ENCODE measurements around the gene TAF1C.

DNA sequence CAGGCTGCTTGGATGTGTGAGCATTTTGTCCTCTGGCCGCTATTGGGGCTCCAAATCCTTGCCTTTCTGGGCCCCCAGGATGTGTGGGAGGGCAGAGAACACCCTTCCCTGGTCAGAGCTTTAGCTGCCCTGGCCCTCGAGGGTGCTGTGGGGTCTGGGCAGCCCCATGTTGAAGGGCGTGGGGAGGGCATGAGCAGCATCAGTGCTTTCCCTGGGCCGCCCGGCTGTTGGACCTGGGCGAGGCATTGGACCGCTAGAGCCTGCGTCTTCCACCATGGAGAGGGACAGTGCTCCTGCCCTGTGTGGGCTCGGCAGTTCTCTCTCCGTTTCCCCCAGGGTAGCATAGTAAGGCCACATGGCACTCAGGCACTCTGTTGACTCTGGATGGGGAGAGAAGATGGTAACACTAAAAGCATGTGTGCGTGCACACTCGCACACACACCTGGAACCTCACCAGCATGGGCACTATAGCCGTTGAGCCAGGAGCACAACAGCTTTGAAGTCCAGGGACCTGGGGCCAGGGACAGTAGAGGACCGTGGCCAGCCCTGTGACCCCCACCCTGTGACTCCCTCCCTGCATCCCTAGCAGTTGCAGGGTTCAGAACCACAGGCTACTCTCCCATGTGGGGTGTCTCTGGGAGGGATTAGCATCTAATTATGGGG lies 10.7 kb upstream of the TAF1C start:
- TF ChIP-seq, protein P1, sequence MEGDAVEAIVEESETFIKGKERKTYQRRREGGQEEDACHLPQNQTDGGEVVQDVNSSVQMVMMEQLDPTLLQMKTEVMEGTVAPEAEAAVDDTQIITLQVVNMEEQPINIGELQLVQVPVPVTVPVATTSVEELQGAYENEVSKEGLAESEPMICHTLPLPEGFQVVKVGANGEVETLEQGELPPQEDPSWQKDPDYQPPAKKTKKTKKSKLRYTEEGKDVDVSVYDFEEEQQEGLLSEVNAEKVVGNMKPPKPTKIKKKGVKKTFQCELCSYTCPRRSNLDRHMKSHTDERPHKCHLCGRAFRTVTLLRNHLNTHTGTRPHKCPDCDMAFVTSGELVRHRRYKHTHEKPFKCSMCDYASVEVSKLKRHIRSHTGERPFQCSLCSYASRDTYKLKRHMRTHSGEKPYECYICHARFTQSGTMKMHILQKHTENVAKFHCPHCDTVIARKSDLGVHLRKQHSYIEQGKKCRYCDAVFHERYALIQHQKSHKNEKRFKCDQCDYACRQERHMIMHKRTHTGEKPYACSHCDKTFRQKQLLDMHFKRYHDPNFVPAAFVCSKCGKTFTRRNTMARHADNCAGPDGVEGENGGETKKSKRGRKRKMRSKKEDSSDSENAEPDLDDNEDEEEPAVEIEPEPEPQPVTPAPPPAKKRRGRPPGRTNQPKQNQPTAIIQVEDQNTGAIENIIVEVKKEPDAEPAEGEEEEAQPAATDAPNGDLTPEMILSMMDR (IDR thresholded peaks at IDR 0.05; ENCODE audit: low read length): no peak
- TF ChIP-seq EZH2phosphoT487 (IDR thresholded peaks at IDR 0.05; ENCODE audit: low read length): no peak
